GM19035 (cell line): ENCODE results near the gene HAT1.

Experiments
- ATAC-seq: cut with Tn5 transposase; IDR thresholded peaks from one replicate; pipeline ENCODE4 v1.9.1; 2021; ENCODE audit not compliant: unreplicated experiment

The HAT1 gene

GRCh38 chr2:171913517-171913916 is 8.7 kb upstream of the HAT1 start:
- no peak for ATAC-seq

- no peak for ATAC-seq
These were observed 2.8 kb upstream of the HAT1 start for GRCh38 chr2:171919453-171919852.

GRCh38 chr2:171921970-171922229 is 361 bp upstream of the HAT1 start:
- ATAC-seq, result peak; percentile 14

GRCh38 chr2:171923206-171923605 is 945 bp downstream of the HAT1 start:
- no peak for ATAC-seq

- ATAC-seq, result no peak
These were observed 2.1 kb downstream of the HAT1 start for GRCh38 chr2:171924170-171924942.

GRCh38 chr2:171930385-171930784 is 8.1 kb downstream of the HAT1 start:
- ATAC-seq, result no peak

- no peak for ATAC-seq
These were observed 16.9 kb downstream of the HAT1 start for GRCh38 chr2:171939058-171939742.

GRCh38 chr2:171939743-171940071 is 17.4 kb downstream of the HAT1 start:
- no peak for ATAC-seq

- ATAC-seq, result no peak
These were observed 19.0 kb downstream of the HAT1 start for GRCh38 chr2:171941316-171941699.

- no peak for ATAC-seq
These were observed 21.6 kb downstream of the HAT1 start for GRCh38 chr2:171943869-171944268.

- no peak for ATAC-seq
These were observed 30.0 kb downstream of the HAT1 start for GRCh38 chr2:171952276-171952675.

- ATAC-seq, result no peak
These were observed 30.5 kb downstream of the HAT1 start for GRCh38 chr2:171952748-171953147.

- no peak for ATAC-seq
These were observed 34.0 kb downstream of the HAT1 start for GRCh38 chr2:171956135-171956825.

GRCh38 chr2:171957061-171957460 is 34.8 kb downstream of the HAT1 start:
- ATAC-seq, result no peak

- ATAC-seq, result no peak
These were observed 36.2 kb downstream of the HAT1 start for GRCh38 chr2:171958475-171958874.

- ATAC-seq, result no peak
These were observed 37.7 kb downstream of the HAT1 start for GRCh38 chr2:171959998-171960397.

GRCh38 chr2:171960570-171960969 is 38.3 kb downstream of the HAT1 start:
- no peak for ATAC-seq

- ATAC-seq, result no peak
These were observed 40.9 kb downstream of the HAT1 start for GRCh38 chr2:171963198-171963597.

- ATAC-seq, result no peak
These were observed 42.0 kb downstream of the HAT1 start for GRCh38 chr2:171964308-171964707.

- ATAC-seq, result no peak
These were observed 43.0 kb downstream of the HAT1 start for GRCh38 chr2:171965238-171965637.

- no peak for ATAC-seq
These were observed 43.4 kb downstream of the HAT1 start for GRCh38 chr2:171965661-171966060.

- ATAC-seq, result no peak
These were observed 44.0 kb downstream of the HAT1 start for GRCh38 chr2:171966235-171966634.
